GM21717 (cell line): Measurements from ENCODE around the gene CEMIP.

Experiments used
- ATAC-seq: cut with Tn5 transposase; IDR thresholded peaks from one replicate; pipeline ENCODE4 v1.9.1; 2021; ENCODE audit warnings: mild to moderate bottlenecking, moderate library complexity; ENCODE audit not compliant: unreplicated experiment

Gene CEMIP

GRCh38 chr15:80820092-80820491, 40.9 kb downstream of the CEMIP start:
- ATAC-seq = no peak

- no peak for ATAC-seq
Measured at GRCh38 chr15:80822256-80822655, 43.1 kb downstream of the CEMIP start.

GRCh38 chr15:80822676-80823075, 43.5 kb downstream of the CEMIP start:
- no peak for ATAC-seq

GRCh38 chr15:80823120-80823519, 44.0 kb downstream of the CEMIP start:
- no peak for ATAC-seq

- no peak for ATAC-seq
Measured at GRCh38 chr15:80823995-80824394, 44.8 kb downstream of the CEMIP start.

GRCh38 chr15:80825361-80826030, 46.3 kb downstream of the CEMIP start:
- ATAC-seq = no peak

GRCh38 chr15:80828796-80829195, 49.6 kb downstream of the CEMIP start:
- ATAC-seq = no peak

GRCh38 chr15:80830677-80831076, 51.5 kb downstream of the CEMIP start:
- ATAC-seq = no peak

GRCh38 chr15:80831192-80831591, 52.0 kb downstream of the CEMIP start:
- no peak for ATAC-seq

- no peak for ATAC-seq
Measured at GRCh38 chr15:80831606-80832224, 52.5 kb downstream of the CEMIP start.

- ATAC-seq = no peak
Measured at GRCh38 chr15:80832686-80833085, 53.5 kb downstream of the CEMIP start.

- ATAC-seq = no peak
Measured at GRCh38 chr15:80834402-80834801, 55.2 kb downstream of the CEMIP start.

GRCh38 chr15:80834906-80835305, 55.7 kb downstream of the CEMIP start:
- no peak for ATAC-seq

- no peak for ATAC-seq
Measured at GRCh38 chr15:80835336-80835735, 56.2 kb downstream of the CEMIP start.

GRCh38 chr15:80836223-80836622, 57.1 kb downstream of the CEMIP start:
- ATAC-seq = no peak

GRCh38 chr15:80837006-80837405, 57.8 kb downstream of the CEMIP start:
- ATAC-seq = no peak

GRCh38 chr15:80838012-80838411, 58.8 kb downstream of the CEMIP start:
- ATAC-seq = no peak

GRCh38 chr15:80838666-80839065, 59.5 kb downstream of the CEMIP start:
- no peak for ATAC-seq

- ATAC-seq = no peak
Measured at GRCh38 chr15:80839764-80840130, 60.6 kb downstream of the CEMIP start.

- no peak for ATAC-seq
Measured at GRCh38 chr15:80840182-80841130, 61.3 kb downstream of the CEMIP start.

GRCh38 chr15:80841541-80841940, 62.4 kb downstream of the CEMIP start:
- no peak for ATAC-seq
